HepG2 (cell line): ENCODE results near the gene PRELID1.

ENCODE experiments used
- ZFP36 ChIP-seq: fragments of 150-350 bp; IDR thresholded peaks from 2 replicates; pipeline ENCODE4 v1.6.1; 2018; ENCODE audit warnings: borderline replicate concordance, low read length, low read depth; ENCODE audit not compliant: partially characterized antibody
- ZNF274 ChIP-seq: sonication (generic); formaldehyde crosslinking; IDR thresholded peaks from 2 replicates; pipeline ENCODE4 v1.5.1; 2020; ENCODE audit warnings: mild to moderate bottlenecking, missing genetic modification reagents
- TF ChIP-seq, protein P1 (sequence below): sonication (generic); formaldehyde crosslinking; IDR thresholded peaks from 2 replicates; pipeline ENCODE4 v1.4.0; 2020; ENCODE audit warnings: missing genetic modification reagents
- TF ChIP-seq, protein P2 (sequence below): sonication (generic); formaldehyde crosslinking; IDR thresholded peaks from 2 replicates; pipeline ENCODE4 v1.5.1; 2020; ENCODE audit warnings: missing genetic modification reagents, mild to moderate bottlenecking, borderline replicate concordance
- TF ChIP-seq, protein P3 (sequence below): sonication (generic); formaldehyde crosslinking; IDR thresholded peaks from 2 replicates; pipeline ENCODE4 v1.4.0; 2020; ENCODE audit warnings: mild to moderate bottlenecking, missing genetic modification reagents

DNA sequence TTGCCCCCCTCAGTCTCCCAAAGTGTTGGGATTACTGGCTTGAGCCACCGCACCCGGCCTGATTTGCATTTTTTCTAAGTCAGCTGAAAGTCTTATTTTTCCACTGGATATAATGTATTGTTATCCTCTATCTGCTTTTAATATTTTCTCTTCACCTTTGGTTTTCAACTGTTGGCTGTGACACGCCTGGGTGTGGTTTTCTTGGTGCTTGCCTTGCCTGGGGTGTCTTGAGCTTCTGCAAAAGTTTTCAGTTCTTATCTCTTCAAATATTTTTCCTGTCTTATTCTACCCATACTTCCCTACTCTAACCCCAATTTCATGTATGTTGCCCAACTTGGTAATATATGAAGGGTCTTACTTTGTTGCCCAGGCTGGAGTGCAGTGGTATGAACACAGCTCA lies 12.4 kb downstream of the PRELID1 start:
- no peak for TF ChIP-seq ZFP36
- TF ChIP-seq, protein P1, sequence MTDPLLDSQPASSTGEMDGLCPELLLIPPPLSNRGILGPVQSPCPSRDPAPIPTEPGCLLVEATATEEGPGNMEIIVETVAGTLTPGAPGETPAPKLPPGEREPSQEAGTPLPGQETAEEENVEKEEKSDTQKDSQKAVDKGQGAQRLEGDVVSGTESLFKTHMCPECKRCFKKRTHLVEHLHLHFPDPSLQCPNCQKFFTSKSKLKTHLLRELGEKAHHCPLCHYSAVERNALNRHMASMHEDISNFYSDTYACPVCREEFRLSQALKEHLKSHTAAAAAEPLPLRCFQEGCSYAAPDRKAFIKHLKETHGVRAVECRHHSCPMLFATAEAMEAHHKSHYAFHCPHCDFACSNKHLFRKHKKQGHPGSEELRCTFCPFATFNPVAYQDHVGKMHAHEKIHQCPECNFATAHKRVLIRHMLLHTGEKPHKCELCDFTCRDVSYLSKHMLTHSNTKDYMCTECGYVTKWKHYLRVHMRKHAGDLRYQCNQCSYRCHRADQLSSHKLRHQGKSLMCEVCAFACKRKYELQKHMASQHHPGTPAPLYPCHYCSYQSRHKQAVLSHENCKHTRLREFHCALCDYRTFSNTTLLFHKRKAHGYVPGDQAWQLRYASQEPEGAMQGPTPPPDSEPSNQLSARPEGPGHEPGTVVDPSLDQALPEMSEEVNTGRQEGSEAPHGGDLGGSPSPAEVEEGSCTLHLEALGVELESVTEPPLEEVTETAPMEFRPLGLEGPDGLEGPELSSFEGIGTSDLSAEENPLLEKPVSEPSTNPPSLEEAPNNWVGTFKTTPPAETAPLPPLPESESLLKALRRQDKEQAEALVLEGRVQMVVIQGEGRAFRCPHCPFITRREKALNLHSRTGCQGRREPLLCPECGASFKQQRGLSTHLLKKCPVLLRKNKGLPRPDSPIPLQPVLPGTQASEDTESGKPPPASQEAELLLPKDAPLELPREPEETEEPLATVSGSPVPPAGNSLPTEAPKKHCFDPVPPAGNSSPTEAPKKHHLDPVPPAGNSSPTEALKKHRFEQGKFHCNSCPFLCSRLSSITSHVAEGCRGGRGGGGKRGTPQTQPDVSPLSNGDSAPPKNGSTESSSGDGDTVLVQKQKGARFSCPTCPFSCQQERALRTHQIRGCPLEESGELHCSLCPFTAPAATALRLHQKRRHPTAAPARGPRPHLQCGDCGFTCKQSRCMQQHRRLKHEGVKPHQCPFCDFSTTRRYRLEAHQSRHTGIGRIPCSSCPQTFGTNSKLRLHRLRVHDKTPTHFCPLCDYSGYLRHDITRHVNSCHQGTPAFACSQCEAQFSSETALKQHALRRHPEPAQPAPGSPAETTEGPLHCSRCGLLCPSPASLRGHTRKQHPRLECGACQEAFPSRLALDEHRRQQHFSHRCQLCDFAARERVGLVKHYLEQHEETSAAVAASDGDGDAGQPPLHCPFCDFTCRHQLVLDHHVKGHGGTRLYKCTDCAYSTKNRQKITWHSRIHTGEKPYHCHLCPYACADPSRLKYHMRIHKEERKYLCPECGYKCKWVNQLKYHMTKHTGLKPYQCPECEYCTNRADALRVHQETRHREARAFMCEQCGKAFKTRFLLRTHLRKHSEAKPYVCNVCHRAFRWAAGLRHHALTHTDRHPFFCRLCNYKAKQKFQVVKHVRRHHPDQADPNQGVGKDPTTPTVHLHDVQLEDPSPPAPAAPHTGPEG (CRISPR knock-in tag): no peak
- TF ChIP-seq, protein P2, sequence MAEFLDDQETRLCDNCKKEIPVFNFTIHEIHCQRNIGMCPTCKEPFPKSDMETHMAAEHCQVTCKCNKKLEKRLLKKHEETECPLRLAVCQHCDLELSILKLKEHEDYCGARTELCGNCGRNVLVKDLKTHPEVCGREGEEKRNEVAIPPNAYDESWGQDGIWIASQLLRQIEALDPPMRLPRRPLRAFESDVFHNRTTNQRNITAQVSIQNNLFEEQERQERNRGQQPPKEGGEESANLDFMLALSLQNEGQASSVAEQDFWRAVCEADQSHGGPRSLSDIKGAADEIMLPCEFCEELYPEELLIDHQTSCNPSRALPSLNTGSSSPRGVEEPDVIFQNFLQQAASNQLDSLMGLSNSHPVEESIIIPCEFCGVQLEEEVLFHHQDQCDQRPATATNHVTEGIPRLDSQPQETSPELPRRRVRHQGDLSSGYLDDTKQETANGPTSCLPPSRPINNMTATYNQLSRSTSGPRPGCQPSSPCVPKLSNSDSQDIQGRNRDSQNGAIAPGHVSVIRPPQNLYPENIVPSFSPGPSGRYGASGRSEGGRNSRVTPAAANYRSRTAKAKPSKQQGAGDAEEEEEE (CRISPR knock-in tag): no peak
- TF ChIP-seq ZNF274 (CRISPR knock-in tag): no peak
- TF ChIP-seq, protein P3, sequence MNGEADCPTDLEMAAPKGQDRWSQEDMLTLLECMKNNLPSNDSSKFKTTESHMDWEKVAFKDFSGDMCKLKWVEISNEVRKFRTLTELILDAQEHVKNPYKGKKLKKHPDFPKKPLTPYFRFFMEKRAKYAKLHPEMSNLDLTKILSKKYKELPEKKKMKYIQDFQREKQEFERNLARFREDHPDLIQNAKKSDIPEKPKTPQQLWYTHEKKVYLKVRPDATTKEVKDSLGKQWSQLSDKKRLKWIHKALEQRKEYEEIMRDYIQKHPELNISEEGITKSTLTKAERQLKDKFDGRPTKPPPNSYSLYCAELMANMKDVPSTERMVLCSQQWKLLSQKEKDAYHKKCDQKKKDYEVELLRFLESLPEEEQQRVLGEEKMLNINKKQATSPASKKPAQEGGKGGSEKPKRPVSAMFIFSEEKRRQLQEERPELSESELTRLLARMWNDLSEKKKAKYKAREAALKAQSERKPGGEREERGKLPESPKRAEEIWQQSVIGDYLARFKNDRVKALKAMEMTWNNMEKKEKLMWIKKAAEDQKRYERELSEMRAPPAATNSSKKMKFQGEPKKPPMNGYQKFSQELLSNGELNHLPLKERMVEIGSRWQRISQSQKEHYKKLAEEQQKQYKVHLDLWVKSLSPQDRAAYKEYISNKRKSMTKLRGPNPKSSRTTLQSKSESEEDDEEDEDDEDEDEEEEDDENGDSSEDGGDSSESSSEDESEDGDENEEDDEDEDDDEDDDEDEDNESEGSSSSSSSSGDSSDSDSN (CRISPR knock-in tag): no peak
